Stomach (tissue), 4 donors: Measurements from ENCODE around the gene CCNQ.

Experiments
- POLR2A ChIP-seq, 4 donors: fragments of 450-650 bp; IDR thresholded peaks; one replicate each; pipeline ENCODE4 v1.6.1; 2016; ENCODE audit warnings: antibody characterized with exemption in 4 of 4, control low read depth in 2 of 4, mild to moderate bottlenecking in 1 of 4, moderate library complexity in 1 of 4
- TF ChIP-seq, protein P1 (sequence below), 7 experiments: fragments of 450-650 bp in 4 of 7; fragments of 200-600 bp in 3 of 7; sonication (generic) in 3 of 7; IDR thresholded peaks; one replicate each; pipeline ENCODE4 v1.5.1; 2016 to 2019; ENCODE audit warnings: antibody characterized with exemption in 7 of 7, control low read depth in 2 of 7, mild to moderate bottlenecking in 1 of 7

DNA sequence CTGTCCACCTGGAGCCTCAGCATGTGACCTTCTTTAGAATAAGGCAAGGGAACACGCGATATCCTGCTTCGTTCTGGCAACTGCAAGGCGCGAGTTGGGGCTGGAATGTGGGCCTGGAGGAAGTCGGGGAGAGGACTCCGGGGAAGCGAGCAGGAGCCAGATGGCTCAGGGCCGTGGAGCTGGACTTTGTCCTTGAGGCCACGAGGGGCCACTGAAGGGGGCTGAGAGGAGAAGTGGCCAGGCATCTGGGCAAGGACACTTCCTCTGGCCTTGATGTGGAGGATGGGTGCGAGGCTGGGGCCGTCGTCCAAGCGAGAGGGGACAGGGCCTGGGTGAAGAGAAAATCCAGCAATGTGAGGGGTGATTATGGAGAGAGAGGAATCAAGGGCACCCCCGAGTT, 35.9 kb upstream of the CCNQ start:
- TF ChIP-seq, protein P1, sequence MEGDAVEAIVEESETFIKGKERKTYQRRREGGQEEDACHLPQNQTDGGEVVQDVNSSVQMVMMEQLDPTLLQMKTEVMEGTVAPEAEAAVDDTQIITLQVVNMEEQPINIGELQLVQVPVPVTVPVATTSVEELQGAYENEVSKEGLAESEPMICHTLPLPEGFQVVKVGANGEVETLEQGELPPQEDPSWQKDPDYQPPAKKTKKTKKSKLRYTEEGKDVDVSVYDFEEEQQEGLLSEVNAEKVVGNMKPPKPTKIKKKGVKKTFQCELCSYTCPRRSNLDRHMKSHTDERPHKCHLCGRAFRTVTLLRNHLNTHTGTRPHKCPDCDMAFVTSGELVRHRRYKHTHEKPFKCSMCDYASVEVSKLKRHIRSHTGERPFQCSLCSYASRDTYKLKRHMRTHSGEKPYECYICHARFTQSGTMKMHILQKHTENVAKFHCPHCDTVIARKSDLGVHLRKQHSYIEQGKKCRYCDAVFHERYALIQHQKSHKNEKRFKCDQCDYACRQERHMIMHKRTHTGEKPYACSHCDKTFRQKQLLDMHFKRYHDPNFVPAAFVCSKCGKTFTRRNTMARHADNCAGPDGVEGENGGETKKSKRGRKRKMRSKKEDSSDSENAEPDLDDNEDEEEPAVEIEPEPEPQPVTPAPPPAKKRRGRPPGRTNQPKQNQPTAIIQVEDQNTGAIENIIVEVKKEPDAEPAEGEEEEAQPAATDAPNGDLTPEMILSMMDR (IDR thresholded peaks at IDR 0.05): no peak
- TF ChIP-seq POLR2A (IDR thresholded peaks at IDR 0.05): no peak
